ENCODE measurements around the gene DOCK4. TPM values are rescaled to one million over a fixed set of nuclear protein-coding genes. Genes with fewer than 3 reads are reported as not detected.
A peak's percentile ranks its signal among the peaks of the same experiment; 100 is the strongest.

The DOCK4 gene
- total RNA-seq, 4 donors from 2014 or later = 30.8 to 49.8 (median 37.2) TPM

- peaks cover 0 to 61% (median 2%) of the 10 kb centered on the region in 3 donors for H3K36me3 ChIP-seq
- H3K9me3 ChIP-seq = no peaks in the 10 kb centered on the region
- no peak overlapping the region for H3K4me3 ChIP-seq
- no peak for DNase-seq (ENCODE audit: low spot score in 2 of 2)
- no peaks in the 10 kb centered on the region for H3K27me3 ChIP-seq
- TF ChIP-seq POLR2A (IDR thresholded peaks at IDR 0.05) (no peak), CTCF (IDR thresholded peaks at IDR 0.05) (no peak), EP300 (IDR thresholded peaks at IDR 0.05) (no peak)
- H3K4me1 ChIP-seq = peaks cover 0 to 13% (median 0%) of the 10 kb centered on the region in 4 donors
- no peak overlapping the region for H3K27ac ChIP-seq
- WGBS, 2 donors = 53 to 67% methylated on average over 2 of the region's 2 CpGs
These were observed 436.1 kb downstream of the DOCK4 start for GRCh38 chr7:111770116-111770515.

GRCh38 chr7:111765751-111766643 lies 440.2 kb downstream of the DOCK4 start:
- DNase-seq (ENCODE audit: low spot score in 2 of 2) = no peak
- Histone ChIP-seq H3K4me1 (peaks cover 0 to 20% (median 0%) of the 10 kb centered on the region in 4 donors), H3K36me3 (peaks cover 0 to 30% (median 2%) of the 10 kb centered on the region in 3 donors), H3K27ac (peak overlapping the region in 2 of 4 donors; percentile 66 to 69), H3K9me3 (no peaks in the 10 kb centered on the region), H3K4me3 (no peak overlapping the region), H3K27me3 (no peaks in the 10 kb centered on the region)
- TF ChIP-seq POLR2A (IDR thresholded peaks at IDR 0.05) (no peak), EP300 (IDR thresholded peaks at IDR 0.05) (no peak), CTCF (IDR thresholded peaks at IDR 0.05) (no peak)
- WGBS, 2 donors = 45 to 53% methylated on average over 6 of the region's 6 CpGs

GRCh38 chr7:111763221-111763801 lies 442.9 kb downstream of the DOCK4 start:
- no peak for TF ChIP-seq EP300 (IDR thresholded peaks at IDR 0.05)
- no peak for TF ChIP-seq POLR2A (IDR thresholded peaks at IDR 0.05)
- TF ChIP-seq CTCF (IDR thresholded peaks at IDR 0.05) = peak; percentile 36 to 55 (median 48)
- 12 to 21% methylated on average over 3 of the region's 3 CpGs for WGBS, 2 donors
- no peak overlapping the region for H3K4me3 ChIP-seq
- no peaks in the 10 kb centered on the region for H3K27me3 ChIP-seq
- peaks cover 0 to 20% (median under 1%) of the 10 kb centered on the region in 4 donors for H3K4me1 ChIP-seq
- DNase-seq (ENCODE audit: low spot score in 2 of 2) = no peak
- peaks cover 0 to 13% (median 0%) of the 10 kb centered on the region in 3 donors for H3K36me3 ChIP-seq
- no peak overlapping the region for H3K27ac ChIP-seq
- no peaks in the 10 kb centered on the region for H3K9me3 ChIP-seq

DNA sequence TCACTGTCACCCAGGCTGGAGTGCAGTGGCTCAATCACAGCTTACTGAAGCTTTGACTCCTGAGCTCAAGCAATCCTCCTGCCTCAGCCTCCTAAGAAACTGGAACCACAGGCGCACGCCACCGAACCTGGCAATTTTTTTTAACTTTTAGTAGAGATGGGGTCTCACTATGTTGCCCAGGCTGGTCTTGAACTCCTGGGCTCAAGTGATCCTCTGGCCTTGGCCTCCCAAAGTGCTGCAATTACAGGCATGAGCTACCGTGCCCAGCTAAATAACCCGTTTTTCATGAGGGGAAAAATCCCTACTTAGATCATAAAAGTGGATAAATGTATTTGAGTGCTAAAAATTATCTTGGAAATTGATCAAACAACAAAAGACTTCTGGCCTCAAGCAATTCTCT lies 443.4 kb downstream of the DOCK4 start:
- DNase-seq (ENCODE audit: low spot score in 2 of 2) = no peak
- TF ChIP-seq POLR2A (IDR thresholded peaks at IDR 0.05) = no peak
- TF ChIP-seq EP300 (IDR thresholded peaks at IDR 0.05) = no peak
- TF ChIP-seq CTCF (IDR thresholded peaks at IDR 0.05) = no peak
- 78 to 80% methylated on average over 5 of the region's 5 CpGs for WGBS, 2 donors
- H3K4me3 ChIP-seq = no peak overlapping the region
- peaks cover 0 to 13% (median 0%) of the 10 kb centered on the region in 3 donors for H3K36me3 ChIP-seq
- H3K4me1 ChIP-seq = peaks cover 0 to 24% (median 3%) of the 10 kb centered on the region in 4 donors
- no peaks in the 10 kb centered on the region for H3K27me3 ChIP-seq
- no peak overlapping the region for H3K27ac ChIP-seq
- no peaks in the 10 kb centered on the region for H3K9me3 ChIP-seq

GRCh38 chr7:111762211-111762610 lies 444.0 kb downstream of the DOCK4 start:
- H3K4me1 ChIP-seq = peaks cover 0 to 30% (median 6%) of the 10 kb centered on the region in 4 donors
- H3K27ac ChIP-seq = no peak overlapping the region
- no peak for DNase-seq (ENCODE audit: low spot score in 2 of 2)
- no peak for TF ChIP-seq CTCF (IDR thresholded peaks at IDR 0.05)
- TF ChIP-seq POLR2A (IDR thresholded peaks at IDR 0.05) = no peak
- TF ChIP-seq EP300 (IDR thresholded peaks at IDR 0.05) = no peak
- H3K4me3 ChIP-seq = no peak overlapping the region
- H3K27me3 ChIP-seq = no peaks in the 10 kb centered on the region
- H3K36me3 ChIP-seq = peaks cover 0 to 13% (median 0%) of the 10 kb centered on the region in 3 donors
- H3K9me3 ChIP-seq = no peaks in the 10 kb centered on the region
